Activated CD8-positive, alpha-beta T cell treated with anti-CD3 and anti-CD28 coated beads for 36 hours (primary cell): ENCODE measurements around the gene ARMH3. TPM values are rescaled to one million over a fixed set of nuclear protein-coding genes. Genes with fewer than 3 reads are reported as not detected.
"Not testable (repeated sequence)": the region's sequence is repeated elsewhere in the genome, so short reads cannot be mapped to it uniquely, and the experiment has no call there.

Experiments used
- ATAC-seq: fragments of 200-7000 bp; cut with Tn5 transposase; one replicate; pipeline ENCODE4 v1.10.0; 2021; ENCODE audit warnings: mild to moderate bottlenecking, moderate library complexity
- CTCF ChIA-PET: fragments of 350-600 bp; sonication (Branson Sonifier 250); formaldehyde crosslinking; loops from one replicate; lab custom pipeline; 2021; ENCODE audit warnings: antibody characterized with exemption; lab: Charles Lee
- POLR2A ChIA-PET: fragments of 350-600 bp; sonication (Branson Sonifier 250); formaldehyde crosslinking; loops from one replicate; lab custom pipeline; 2021; ENCODE audit warnings: antibody characterized with exemption; lab: Charles Lee
- DNase-seq: peaks from one replicate; pipeline ENCODE4 v3.0.0-alpha.2; 2020
- H3K27ac Mint-ChIP-seq: one replicate; pipeline ENCODE4 v1.8.0; 2021; ENCODE audit warnings: mild to moderate bottlenecking, mixed read lengths
- H3K27me3 Mint-ChIP-seq: one replicate; pipeline ENCODE4 v1.8.0; 2021; ENCODE audit warnings: mixed read lengths
- H3K36me3 Mint-ChIP-seq: one replicate; pipeline ENCODE4 v1.8.0; 2021; ENCODE audit warnings: low read depth, mixed read lengths
- H3K4me1 Mint-ChIP-seq: one replicate; pipeline ENCODE4 v1.8.0; 2021; ENCODE audit warnings: low read depth, mixed read lengths
- H3K4me3 Mint-ChIP-seq: one replicate; pipeline ENCODE4 v1.8.0; 2021; ENCODE audit warnings: mild to moderate bottlenecking, moderate library complexity, mixed read lengths
- H3K9me3 Mint-ChIP-seq: one replicate; pipeline ENCODE4 v1.8.0; 2021; ENCODE audit warnings: mixed read lengths
- intact Hi-C: fragments of 100-400 bp; cut with micrococcal nuclease; formaldehyde crosslinking; loops from one replicate; pipeline ENCODE4 v1.10.0; 2022
- total RNA-seq, 2 experiments: library from RNA; stranded (reverse); gene quantifications; one replicate each; pipeline ENCODE4 v1.2.3, GENCODE V29; 2021
- TF ChIP-seq, protein P1 (sequence below): fragments of 200-600 bp; IDR thresholded peaks from one replicate; pipeline ENCODE4 v1.8.0; 2022; ENCODE audit warnings: antibody characterized with exemption, mild to moderate bottlenecking

ARMH3 gene
- total RNA-seq, 2 experiments from 2014 or later = 16.2 to 18.4 TPM

DNA sequence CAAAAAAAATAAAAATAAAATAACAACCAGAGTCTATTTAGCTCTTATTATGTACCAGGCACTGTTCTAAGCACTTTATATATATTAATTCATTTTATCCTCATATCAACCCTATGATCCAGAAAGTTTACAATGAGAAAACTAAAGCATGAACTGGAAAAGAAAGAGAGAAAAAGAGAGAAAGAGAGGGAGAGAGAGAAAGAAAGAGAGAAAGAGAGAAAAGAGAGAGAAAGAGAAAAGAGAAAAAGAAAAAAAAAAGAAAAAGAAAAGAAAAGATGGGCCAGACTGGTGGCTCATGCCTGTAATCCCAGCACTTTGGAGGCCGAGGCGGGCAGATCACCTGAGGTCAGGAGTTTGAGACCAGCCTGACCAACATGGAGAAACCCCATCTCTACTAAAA, 9.9 kb downstream of the ARMH3 start:
- ChIA-PET POLR2A (no interaction called here), CTCF (no interaction called here)
- DNase-seq (no peak), ATAC-seq (no peak)
- H3K4me1 Mint-ChIP-seq = peaks cover 25% of the 10 kb centered on the region
- H3K4me3 Mint-ChIP-seq = no peak overlapping the region
- intact Hi-C loops = no loop called here
- TF ChIP-seq, protein P1, sequence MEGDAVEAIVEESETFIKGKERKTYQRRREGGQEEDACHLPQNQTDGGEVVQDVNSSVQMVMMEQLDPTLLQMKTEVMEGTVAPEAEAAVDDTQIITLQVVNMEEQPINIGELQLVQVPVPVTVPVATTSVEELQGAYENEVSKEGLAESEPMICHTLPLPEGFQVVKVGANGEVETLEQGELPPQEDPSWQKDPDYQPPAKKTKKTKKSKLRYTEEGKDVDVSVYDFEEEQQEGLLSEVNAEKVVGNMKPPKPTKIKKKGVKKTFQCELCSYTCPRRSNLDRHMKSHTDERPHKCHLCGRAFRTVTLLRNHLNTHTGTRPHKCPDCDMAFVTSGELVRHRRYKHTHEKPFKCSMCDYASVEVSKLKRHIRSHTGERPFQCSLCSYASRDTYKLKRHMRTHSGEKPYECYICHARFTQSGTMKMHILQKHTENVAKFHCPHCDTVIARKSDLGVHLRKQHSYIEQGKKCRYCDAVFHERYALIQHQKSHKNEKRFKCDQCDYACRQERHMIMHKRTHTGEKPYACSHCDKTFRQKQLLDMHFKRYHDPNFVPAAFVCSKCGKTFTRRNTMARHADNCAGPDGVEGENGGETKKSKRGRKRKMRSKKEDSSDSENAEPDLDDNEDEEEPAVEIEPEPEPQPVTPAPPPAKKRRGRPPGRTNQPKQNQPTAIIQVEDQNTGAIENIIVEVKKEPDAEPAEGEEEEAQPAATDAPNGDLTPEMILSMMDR = no peak
- H3K9me3 Mint-ChIP-seq = no peaks in the 10 kb centered on the region
- no peaks in the 10 kb centered on the region for H3K27me3 Mint-ChIP-seq
- H3K27ac Mint-ChIP-seq = no peak overlapping the region
- no peaks in the 10 kb centered on the region for H3K36me3 Mint-ChIP-seq

DNA sequence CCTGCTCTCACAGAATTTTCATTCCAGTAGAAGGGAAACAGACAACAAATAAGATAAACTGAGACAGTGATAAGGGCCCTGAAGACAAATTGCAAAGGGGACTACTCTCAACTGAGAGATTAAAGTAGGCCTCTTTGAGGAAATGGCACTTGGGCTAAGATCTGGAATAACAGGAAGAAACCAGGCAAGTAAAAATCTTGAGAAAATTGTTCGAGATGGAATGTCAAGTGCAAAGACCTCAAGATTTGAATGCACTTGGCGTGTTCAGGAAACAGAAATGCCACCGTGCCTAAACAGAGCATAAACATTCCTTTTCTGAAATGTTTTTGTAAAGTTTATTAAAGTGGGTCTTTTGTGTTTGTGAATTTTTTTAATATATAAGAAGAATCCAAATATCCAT, 10.7 kb downstream of the ARMH3 start:
- ChIA-PET POLR2A (interaction anchor here (1.5 kb wide), 1 partner anchor 10 kb away, joined by 5 read pairs; no protein-coding TSS in a partner anchor), CTCF (no interaction called here)
- no peaks in the 10 kb centered on the region for H3K9me3 Mint-ChIP-seq
- no peaks in the 10 kb centered on the region for H3K27me3 Mint-ChIP-seq
- no peak for ATAC-seq
- H3K27ac Mint-ChIP-seq = peak overlapping the region; percentile 39
- no peak overlapping the region for H3K4me3 Mint-ChIP-seq
- DNase-seq = no peak
- intact Hi-C loops = no loop called here
- H3K4me1 Mint-ChIP-seq = peaks cover 26% of the 10 kb centered on the region
- TF ChIP-seq, protein P1 = no peak
- no peaks in the 10 kb centered on the region for H3K36me3 Mint-ChIP-seq

- intact Hi-C loops = no loop called here
- no peak for DNase-seq
- no peak for ATAC-seq
- peaks cover 8% of the 10 kb centered on the region for H3K36me3 Mint-ChIP-seq
- ChIA-PET CTCF (interaction anchor here (0.7 to 2.5 kb wide), 4 partner anchors 12 to 32 kb away, joined by 3 to 6 read pairs (median 3); no protein-coding TSS in a partner anchor), POLR2A (interaction anchor here (0.6 kb wide), 2 partner anchors 47 to 51 kb away, joined by 4 to 5 read pairs; no protein-coding TSS in a partner anchor)
- no peak overlapping the region for H3K27ac Mint-ChIP-seq
- TF ChIP-seq, protein P1 = no peak
- H3K4me1 Mint-ChIP-seq = peaks cover 12% of the 10 kb centered on the region
- no peaks in the 10 kb centered on the region for H3K27me3 Mint-ChIP-seq
- no peak overlapping the region for H3K4me3 Mint-ChIP-seq
- H3K9me3 Mint-ChIP-seq = no peaks in the 10 kb centered on the region
These were observed 15.5 kb downstream of the ARMH3 start for GRCh38 chr10:102040305-102041050.

DNA sequence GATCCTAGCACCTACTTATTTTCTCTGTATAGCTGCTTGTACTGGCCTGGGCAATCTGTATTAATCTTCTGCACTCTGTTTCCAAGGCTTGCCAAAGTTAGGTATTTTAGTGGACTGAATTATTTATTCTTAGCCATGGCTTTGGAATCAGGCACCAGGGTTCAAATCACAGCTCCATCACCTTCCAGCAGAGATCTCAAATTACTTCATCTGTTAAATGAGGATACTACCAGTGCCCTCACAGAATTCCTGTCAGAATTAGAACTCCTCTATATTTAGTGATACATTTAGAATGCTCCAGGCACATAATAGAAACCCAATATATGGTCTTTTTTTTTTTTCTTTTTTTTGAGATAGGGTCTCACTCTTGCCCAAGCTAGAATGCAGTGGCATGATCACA, 17.6 kb downstream of the ARMH3 start:
- Mint-ChIP-seq H3K4me3 (no peak overlapping the region), H3K9me3 (no peaks in the 10 kb centered on the region), H3K27me3 (no peaks in the 10 kb centered on the region), H3K27ac (no peak overlapping the region), H3K36me3 (peaks cover 10% of the 10 kb centered on the region), H3K4me1 (peaks cover 6% of the 10 kb centered on the region)
- CTCF ChIA-PET = interaction anchor here (1.1 to 1.5 kb wide), 2 partner anchors 35 to 198 kb away, joined by 4 read pairs; no protein-coding TSS in a partner anchor
- no peak for ATAC-seq
- no peak for DNase-seq
- TF ChIP-seq, protein P1 = no peak
- intact Hi-C loops = no loop called here
- POLR2A ChIA-PET = no interaction called here

DNA sequence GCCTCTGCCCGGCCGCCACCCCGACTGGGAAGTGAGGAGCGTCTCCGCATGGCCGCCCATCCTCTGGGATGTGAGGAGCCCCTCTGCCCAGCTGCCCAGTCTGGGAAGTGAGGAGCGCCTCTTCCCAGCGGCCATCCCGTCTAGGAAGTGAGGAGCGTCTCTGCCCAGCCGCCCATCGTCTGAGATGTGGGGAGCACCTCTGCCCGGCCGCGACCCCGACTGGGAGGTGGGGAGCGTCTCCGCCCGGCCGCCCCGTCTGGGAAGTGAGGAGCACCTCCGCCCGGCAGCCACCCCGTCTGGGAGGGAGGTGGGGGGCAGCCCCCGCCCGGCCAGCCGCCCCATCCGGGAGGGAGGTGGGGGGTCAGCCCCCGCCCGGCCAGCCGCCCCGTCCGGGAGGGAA, 20.2 kb downstream of the ARMH3 start:
- H3K9me3 Mint-ChIP-seq, ATAC-seq, CTCF ChIA-PET, H3K27me3 Mint-ChIP-seq, POLR2A ChIA-PET, H3K4me1 Mint-ChIP-seq, H3K27ac Mint-ChIP-seq, DNase-seq, H3K4me3 Mint-ChIP-seq, intact Hi-C loops: not testable (repeated sequence)
- H3K36me3 Mint-ChIP-seq = peaks cover 18% of the 10 kb centered on the region
